Adrenal gland (tissue), 5 donors: Measurements from ENCODE around the gene ZNF516.

Experiments used
- POLR2A ChIP-seq, 2 donors: fragments of 450-650 bp; IDR thresholded peaks; one replicate each; pipeline ENCODE4 v1.6.1; 2017; ENCODE audit warnings: antibody characterized with exemption in 2 of 2, mild to moderate bottlenecking in 2 of 2, moderate library complexity in 1 of 2
- TF ChIP-seq, protein P1 (sequence below), 6 experiments: fragments of 450-650 bp in 4 of 6; fragments of 200-600 bp in 2 of 6; sonication (generic) in 1 of 6; IDR thresholded peaks; 1 replicate in 5 of 6; 2 replicates in 1 of 6; pipeline versions ENCODE4 v1.5.1 to v1.8.0; 2016 to 2021; ENCODE audit warnings: antibody characterized with exemption in 6 of 6, mild to moderate bottlenecking in 2 of 6, moderate library complexity in 1 of 6
- donor health status: DM: no; HTN: no; CAD: no.

DNA sequence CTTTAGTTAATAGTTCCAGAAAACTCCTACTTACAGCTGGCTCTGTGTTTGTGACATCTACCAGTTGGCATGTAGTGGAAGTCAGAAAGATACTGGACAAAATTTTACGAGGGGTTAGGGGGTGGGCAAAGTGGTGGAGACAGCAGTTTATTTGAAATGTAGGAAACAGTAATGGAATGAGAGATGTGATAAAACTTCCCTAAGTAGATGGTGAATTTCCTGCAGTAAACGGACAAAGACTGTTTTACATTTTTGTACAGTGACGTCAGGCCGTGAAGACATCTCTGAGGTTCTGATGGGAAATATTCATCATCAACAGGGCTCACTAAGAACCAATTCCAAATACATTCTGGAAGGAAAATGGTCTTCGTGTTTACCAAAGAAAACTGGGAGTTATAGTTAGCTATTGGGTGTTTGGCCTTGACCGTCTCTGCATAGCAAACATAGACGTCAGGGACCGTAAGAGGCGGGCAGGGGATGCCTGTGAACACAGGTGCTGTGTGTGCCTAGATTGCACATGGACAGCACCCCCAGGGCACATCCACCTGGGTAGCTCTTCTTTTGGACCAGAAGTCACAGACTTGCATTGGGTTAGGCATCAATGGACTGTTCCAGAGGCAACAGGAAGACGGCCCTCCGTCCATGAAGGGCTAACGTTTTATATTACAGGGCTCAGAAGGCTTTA lies 131.5 kb downstream of the ZNF516 start:
- no peak for TF ChIP-seq POLR2A (IDR thresholded peaks at IDR 0.05)
- TF ChIP-seq, protein P1, sequence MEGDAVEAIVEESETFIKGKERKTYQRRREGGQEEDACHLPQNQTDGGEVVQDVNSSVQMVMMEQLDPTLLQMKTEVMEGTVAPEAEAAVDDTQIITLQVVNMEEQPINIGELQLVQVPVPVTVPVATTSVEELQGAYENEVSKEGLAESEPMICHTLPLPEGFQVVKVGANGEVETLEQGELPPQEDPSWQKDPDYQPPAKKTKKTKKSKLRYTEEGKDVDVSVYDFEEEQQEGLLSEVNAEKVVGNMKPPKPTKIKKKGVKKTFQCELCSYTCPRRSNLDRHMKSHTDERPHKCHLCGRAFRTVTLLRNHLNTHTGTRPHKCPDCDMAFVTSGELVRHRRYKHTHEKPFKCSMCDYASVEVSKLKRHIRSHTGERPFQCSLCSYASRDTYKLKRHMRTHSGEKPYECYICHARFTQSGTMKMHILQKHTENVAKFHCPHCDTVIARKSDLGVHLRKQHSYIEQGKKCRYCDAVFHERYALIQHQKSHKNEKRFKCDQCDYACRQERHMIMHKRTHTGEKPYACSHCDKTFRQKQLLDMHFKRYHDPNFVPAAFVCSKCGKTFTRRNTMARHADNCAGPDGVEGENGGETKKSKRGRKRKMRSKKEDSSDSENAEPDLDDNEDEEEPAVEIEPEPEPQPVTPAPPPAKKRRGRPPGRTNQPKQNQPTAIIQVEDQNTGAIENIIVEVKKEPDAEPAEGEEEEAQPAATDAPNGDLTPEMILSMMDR (IDR thresholded peaks at IDR 0.05), result no peak
